Measurements from ENCODE around the gene MC1R.

DNA sequence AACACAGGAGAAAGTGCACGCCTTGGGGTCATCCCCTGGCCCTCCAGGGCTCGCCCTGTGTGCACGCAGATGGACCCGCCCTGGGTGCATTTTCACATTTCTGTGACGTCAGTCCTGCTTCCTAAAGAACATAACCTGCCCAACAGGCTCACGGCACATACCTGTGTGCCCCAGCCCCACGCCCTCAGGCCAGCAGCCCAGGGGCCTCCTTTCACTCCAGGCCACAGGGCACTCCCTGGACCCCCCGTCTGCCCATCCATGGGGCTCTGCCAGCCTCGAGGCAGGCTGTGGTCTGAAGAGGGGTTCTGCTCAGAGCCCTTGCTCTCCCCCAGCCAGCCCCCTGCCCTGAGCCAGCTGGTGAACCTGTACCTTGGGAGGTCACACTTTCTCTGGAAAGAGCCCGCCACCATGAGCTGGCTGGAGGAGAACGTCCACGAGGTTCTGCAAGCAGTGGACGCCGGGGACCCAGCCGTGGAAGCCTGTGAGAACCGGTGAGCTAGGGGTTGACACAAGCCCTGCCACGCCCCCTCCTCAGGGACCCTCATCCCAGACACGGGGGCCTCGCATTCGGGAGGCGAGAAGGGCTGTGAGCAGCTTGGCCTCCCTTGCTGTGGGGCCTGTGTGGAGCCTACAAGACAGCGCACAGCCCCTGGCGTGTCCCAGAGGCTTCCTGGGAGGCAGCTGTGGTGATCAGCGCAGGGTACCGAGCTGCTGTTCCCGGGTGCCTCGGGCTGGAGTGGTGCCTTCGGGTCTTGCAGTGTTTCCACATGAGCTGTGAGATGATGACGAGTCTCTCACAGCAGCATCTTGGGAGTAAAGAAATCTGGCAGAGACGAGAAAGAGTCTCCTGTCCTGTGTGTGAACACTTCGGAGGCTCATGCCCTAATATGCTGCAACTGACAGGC lies 13.8 kb upstream of the MC1R start:
- TF ChIP-seq, protein P1, sequence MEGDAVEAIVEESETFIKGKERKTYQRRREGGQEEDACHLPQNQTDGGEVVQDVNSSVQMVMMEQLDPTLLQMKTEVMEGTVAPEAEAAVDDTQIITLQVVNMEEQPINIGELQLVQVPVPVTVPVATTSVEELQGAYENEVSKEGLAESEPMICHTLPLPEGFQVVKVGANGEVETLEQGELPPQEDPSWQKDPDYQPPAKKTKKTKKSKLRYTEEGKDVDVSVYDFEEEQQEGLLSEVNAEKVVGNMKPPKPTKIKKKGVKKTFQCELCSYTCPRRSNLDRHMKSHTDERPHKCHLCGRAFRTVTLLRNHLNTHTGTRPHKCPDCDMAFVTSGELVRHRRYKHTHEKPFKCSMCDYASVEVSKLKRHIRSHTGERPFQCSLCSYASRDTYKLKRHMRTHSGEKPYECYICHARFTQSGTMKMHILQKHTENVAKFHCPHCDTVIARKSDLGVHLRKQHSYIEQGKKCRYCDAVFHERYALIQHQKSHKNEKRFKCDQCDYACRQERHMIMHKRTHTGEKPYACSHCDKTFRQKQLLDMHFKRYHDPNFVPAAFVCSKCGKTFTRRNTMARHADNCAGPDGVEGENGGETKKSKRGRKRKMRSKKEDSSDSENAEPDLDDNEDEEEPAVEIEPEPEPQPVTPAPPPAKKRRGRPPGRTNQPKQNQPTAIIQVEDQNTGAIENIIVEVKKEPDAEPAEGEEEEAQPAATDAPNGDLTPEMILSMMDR (conservative IDR thresholded peaks at IDR 0.05; ENCODE audit: low read depth, low read length): no peak
- no peak for TF ChIP-seq EZH2 (IDR thresholded peaks at IDR 0.05; ENCODE audit: borderline replicate concordance, low read depth, low read length, poor library complexity, severe bottlenecking)
